Stimulated activated naive B cell treated with anti-CD40 and anti-IgM and Interleukin-4, amounts not matched to agents 10 μg/mL and 1 μg/mL and 100 μg/mL, for 72 hours (primary cell): ENCODE results near the gene ZFP91.

Experiments used
- ATAC-seq, 2 donors: fragments of 150-1000 bp; cut with Tn5 transposase; replicated peaks; 2 replicates each; pipeline ENCODE4 v1.10.0; 2021; ENCODE audit warnings: moderate library complexity in 1 of 2
- DNase-seq: peaks from one replicate; pipeline ENCODE4 v3.0.0; 2021
- H3K27ac Mint-ChIP-seq: one replicate; pipeline ENCODE4 v1.8.0; 2022; ENCODE audit warnings: mild to moderate bottlenecking, mixed read lengths
- H3K27me3 Mint-ChIP-seq, 2 donors: one replicate each; pipeline ENCODE4 v1.8.0; 2022; ENCODE audit warnings: mixed read lengths in 2 of 2
- H3K36me3 Mint-ChIP-seq, 2 donors: one replicate each; pipeline ENCODE4 v1.8.0; 2022; ENCODE audit warnings: mixed read lengths in 2 of 2, mild to moderate bottlenecking in 1 of 2
- H3K4me1 Mint-ChIP-seq, 2 donors: one replicate each; pipeline ENCODE4 v1.8.0; 2022; ENCODE audit warnings: mixed read lengths in 2 of 2, mild to moderate bottlenecking in 1 of 2
- H3K4me3 Mint-ChIP-seq, 2 donors: one replicate each; pipeline ENCODE4 v1.8.0; 2022; ENCODE audit warnings: mild to moderate bottlenecking in 2 of 2, mixed read lengths in 2 of 2, moderate library complexity in 1 of 2
- H3K9me3 Mint-ChIP-seq, 2 donors: one replicate each; pipeline ENCODE4 v1.8.0; 2022; ENCODE audit warnings: mixed read lengths in 2 of 2, mild to moderate bottlenecking in 1 of 2

ZFP91 gene

DNA sequence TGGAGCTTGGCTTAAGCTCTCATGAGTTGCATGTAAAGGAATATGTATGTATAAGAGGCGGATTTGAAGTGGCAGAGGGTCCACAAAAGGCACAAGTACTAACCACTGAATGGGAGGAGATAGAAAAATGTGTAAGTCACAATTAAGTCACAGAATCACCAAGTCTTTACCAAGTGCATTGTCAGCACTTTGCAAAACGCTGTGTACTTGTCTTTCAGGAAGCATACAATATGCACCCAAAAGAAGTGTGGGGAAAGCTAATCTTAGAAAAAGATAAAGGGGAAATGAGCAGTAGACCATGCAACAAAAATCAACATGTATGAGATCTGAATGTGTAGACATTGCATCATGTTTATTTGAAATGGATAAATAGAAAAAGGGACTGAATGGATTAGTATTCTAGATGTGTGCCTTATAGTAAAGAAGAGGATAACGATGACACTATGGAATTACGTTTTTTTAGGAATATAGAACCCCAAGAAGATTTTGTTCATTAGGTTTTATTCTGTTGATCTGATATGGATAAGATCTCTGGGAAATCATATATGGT lies 48.1 kb downstream of the ZFP91 start:
- ATAC-seq = peak; percentile 22 to 35
- H3K36me3 Mint-ChIP-seq = peaks cover 35 to 55% of the 10 kb centered on the region in 2 donors
- H3K4me3 Mint-ChIP-seq = peak overlapping the region in 1 of 2 donors; percentile 15
- no peaks in the 10 kb centered on the region for H3K27me3 Mint-ChIP-seq
- H3K27ac Mint-ChIP-seq = peak overlapping the region; percentile 20
- H3K9me3 Mint-ChIP-seq = no peaks in the 10 kb centered on the region
- H3K4me1 Mint-ChIP-seq = peaks cover 25 to 36% of the 10 kb centered on the region in 2 donors
- no peak for DNase-seq

DNA sequence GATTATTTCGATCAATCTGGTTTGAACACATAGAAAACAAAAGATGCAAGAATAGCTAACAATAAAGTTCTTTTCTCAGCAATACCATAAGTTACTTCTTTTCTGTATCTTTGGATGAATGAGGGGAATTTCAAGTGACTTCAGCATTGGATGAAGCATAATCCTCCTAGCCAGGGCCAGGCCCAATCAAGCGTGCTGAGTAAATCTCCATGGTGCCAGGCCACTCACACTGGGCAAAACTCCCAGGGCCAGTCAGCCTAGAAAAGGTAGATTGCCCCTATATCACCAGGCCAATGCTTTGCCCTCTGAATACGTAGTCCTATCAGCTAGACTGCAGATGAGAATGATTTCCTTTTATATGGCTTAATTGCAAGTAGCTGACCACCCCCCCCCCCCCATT lies 49.6 kb downstream of the ZFP91 start:
- DNase-seq (no peak), ATAC-seq (no peak)
- Mint-ChIP-seq H3K36me3 (peaks cover 22 to 45% of the 10 kb centered on the region in 2 donors), H3K27ac (no peak overlapping the region), H3K4me3 (no peak overlapping the region), H3K27me3 (no peaks in the 10 kb centered on the region), H3K4me1 (peaks cover 25 to 36% of the 10 kb centered on the region in 2 donors), H3K9me3 (no peaks in the 10 kb centered on the region)

DNA sequence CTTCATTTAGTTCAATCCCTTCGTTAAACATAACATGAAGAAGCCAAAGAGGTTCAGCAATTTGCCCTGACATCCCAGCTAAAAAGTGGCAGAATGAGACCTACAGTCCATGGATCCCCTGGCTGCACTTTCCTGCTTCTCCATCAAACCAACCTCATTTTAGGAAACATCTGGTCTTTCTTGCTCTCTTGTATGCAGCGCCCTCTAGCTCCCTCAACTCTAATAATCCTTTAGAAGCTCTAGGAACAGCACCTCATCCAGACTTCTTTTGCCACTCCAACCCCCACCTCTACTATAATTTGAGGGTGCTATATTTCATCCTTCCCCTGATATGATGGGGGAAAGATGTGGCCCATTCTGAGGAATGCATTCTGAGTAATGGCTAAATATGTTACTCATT lies 51.0 kb downstream of the ZFP91 start:
- no peak overlapping the region for H3K27ac Mint-ChIP-seq
- peaks cover 13 to 34% of the 10 kb centered on the region in 2 donors for H3K36me3 Mint-ChIP-seq
- H3K9me3 Mint-ChIP-seq = no peaks in the 10 kb centered on the region
- ATAC-seq (peak; percentile 57 to 60), DNase-seq (no peak)
- H3K4me3 Mint-ChIP-seq = no peak overlapping the region
- H3K4me1 Mint-ChIP-seq = peaks cover 23 to 36% of the 10 kb centered on the region in 2 donors
- H3K27me3 Mint-ChIP-seq = no peaks in the 10 kb centered on the region

DNA sequence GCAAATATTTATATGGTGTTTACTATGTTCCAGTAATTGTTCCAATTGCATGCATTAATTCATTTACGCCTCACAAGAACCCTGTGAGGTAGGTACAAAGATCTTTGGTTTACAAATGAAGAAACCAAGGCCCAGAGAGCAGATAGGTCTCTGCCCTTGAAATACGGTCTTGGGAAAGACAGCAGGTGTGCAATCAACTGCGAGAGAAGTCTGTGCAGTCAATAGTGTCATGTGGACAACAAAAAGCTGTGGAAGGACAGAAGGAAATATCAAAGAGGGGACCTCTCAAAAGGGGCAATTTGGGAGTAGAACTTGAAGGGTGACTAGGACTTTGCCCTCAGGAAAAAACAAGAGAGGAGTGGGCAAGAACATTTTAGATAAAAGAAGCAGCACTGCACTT lies 52.5 kb downstream of the ZFP91 start:
- Mint-ChIP-seq H3K36me3 (peaks cover 13 to 25% of the 10 kb centered on the region in 2 donors), H3K4me3 (no peak overlapping the region), H3K9me3 (no peaks in the 10 kb centered on the region), H3K27ac (peak overlapping the region; percentile 25), H3K4me1 (peaks cover 16 to 27% of the 10 kb centered on the region in 2 donors), H3K27me3 (no peaks in the 10 kb centered on the region)
- DNase-seq (no peak), ATAC-seq (no peak)

DNA sequence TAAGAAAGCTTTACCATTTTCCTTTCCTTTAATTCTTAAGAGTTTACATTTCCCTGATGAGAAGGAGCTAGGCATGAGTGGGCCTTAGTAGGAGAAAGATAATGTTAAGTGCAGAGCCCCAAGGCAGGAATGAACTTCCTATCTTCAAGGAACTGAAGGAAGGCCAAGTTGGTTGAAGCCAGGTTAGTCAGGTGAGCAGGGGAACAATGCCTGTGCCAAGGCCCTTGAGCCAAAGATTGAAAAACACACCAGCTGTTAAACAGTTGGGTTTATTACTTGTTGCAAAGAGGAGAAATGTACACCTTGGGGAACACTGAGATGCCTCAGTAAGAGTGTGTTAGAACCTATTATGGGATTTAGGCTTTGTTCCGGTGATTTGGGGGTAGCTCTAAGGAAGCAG lies 53.6 kb downstream of the ZFP91 start:
- Mint-ChIP-seq H3K9me3 (no peaks in the 10 kb centered on the region), H3K4me3 (no peak overlapping the region), H3K4me1 (peaks cover 9 to 15% of the 10 kb centered on the region in 2 donors), H3K36me3 (peaks cover 9 to 17% of the 10 kb centered on the region in 2 donors), H3K27ac (no peak overlapping the region), H3K27me3 (no peaks in the 10 kb centered on the region)
- DNase-seq (no peak), ATAC-seq (no peak)

DNA sequence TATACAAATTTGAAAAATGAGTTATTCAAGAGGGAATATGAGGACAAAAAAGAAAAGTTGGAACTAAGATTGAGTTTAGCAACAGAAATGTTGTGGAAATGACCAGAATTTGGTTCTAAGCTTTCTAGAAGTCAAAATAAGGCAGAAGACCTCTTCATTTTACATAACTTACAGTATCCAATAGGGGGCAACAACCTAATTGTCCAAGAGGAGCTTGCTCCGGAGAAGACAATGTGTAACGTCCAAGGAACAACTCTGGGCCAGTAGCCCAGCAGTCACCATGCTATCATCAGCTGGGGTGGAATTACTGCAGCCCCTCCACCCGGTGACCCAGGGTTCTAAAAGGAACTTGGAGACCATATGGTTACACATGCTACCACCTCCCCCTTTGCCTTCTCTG lies 57.7 kb downstream of the ZFP91 start:
- Mint-ChIP-seq H3K9me3 (no peaks in the 10 kb centered on the region), H3K4me1 (peaks cover 10 to 13% of the 10 kb centered on the region in 2 donors), H3K27ac (no peak overlapping the region), H3K4me3 (no peak overlapping the region), H3K36me3 (peaks cover 8 to 12% of the 10 kb centered on the region in 2 donors), H3K27me3 (no peaks in the 10 kb centered on the region)
- DNase-seq (no peak), ATAC-seq (no peak)

DNA sequence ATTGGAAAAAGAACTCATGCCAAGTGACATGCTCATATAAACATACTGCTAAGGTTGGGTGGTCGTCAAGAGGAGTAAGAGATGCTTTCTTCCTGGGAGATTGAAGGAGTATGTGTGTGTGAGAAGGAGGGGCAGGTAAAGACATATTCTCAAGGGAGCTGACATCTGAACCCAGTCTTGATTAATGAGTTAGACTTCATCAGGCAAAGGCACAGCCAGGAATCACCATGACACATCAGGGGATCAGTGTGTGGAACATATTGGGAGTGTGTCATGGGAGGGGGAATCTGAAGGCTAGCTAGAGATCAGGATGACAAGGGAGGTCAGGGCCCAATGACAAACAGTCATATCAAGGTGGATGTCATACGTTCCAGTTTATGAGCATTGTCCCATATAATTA lies 58.5 kb downstream of the ZFP91 start:
- DNase-seq = no peak
- no peaks in the 10 kb centered on the region for H3K27me3 Mint-ChIP-seq
- H3K27ac Mint-ChIP-seq = no peak overlapping the region
- peaks cover 10 to 13% of the 10 kb centered on the region in 2 donors for H3K4me1 Mint-ChIP-seq
- H3K36me3 Mint-ChIP-seq = peaks cover 5 to 7% of the 10 kb centered on the region in 2 donors
- H3K4me3 Mint-ChIP-seq = no peak overlapping the region
- H3K9me3 Mint-ChIP-seq = no peaks in the 10 kb centered on the region
- ATAC-seq = no peak

DNA sequence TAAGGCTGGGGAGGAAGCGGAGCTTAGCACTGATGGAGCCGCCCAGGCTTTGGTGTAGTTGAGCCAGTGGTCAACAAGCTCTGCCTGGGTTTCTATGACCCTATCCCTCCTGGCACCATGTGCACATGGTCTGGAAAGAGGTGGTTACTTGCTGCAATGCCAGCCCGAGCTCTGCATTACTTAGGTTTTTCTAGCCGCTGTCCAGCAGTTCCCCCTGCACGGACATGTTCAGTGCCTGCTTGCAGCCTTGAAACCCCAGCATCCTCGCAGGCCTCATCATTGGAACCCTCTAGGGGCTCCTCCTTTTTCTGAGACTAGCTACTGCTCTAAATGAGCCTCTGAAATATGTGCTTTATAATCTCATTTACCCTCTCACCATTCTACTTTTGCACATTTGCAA lies 60.2 kb downstream of the ZFP91 start:
- no peaks in the 10 kb centered on the region for H3K27me3 Mint-ChIP-seq
- H3K27ac Mint-ChIP-seq = no peak overlapping the region
- no peak overlapping the region for H3K4me3 Mint-ChIP-seq
- peaks cover 4 to 5% of the 10 kb centered on the region in 2 donors for H3K36me3 Mint-ChIP-seq
- no peaks in the 10 kb centered on the region for H3K9me3 Mint-ChIP-seq
- peaks cover 10 to 13% of the 10 kb centered on the region in 2 donors for H3K4me1 Mint-ChIP-seq
- ATAC-seq (no peak), DNase-seq (no peak)

DNA sequence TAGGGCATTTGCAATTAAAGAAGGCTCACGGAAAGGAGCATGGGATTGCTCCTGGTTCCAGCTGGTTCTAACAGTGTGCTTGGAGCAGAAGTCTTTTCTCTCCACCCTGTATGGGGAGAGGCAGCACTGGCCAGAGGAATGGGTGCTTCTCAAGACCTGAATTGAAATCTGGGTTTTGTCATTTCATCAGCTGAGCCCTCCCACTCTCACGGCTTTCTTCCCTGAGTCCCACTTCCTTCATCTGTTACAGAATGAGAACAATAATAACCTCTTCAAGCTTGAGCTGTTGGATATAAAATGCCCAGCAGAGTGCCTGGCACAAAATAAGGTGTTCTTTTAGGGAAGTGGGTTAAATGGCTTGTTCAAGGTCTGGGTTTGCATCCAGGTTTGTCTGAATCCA lies 60.8 kb downstream of the ZFP91 start:
- Mint-ChIP-seq H3K9me3 (no peaks in the 10 kb centered on the region), H3K4me1 (peaks cover 10 to 13% of the 10 kb centered on the region in 2 donors), H3K27ac (no peak overlapping the region), H3K36me3 (peaks cover 4 to 5% of the 10 kb centered on the region in 2 donors), H3K27me3 (no peaks in the 10 kb centered on the region), H3K4me3 (no peak overlapping the region)
- DNase-seq = no peak
- peak in 1 of 2 donors; percentile 12 for ATAC-seq

DNA sequence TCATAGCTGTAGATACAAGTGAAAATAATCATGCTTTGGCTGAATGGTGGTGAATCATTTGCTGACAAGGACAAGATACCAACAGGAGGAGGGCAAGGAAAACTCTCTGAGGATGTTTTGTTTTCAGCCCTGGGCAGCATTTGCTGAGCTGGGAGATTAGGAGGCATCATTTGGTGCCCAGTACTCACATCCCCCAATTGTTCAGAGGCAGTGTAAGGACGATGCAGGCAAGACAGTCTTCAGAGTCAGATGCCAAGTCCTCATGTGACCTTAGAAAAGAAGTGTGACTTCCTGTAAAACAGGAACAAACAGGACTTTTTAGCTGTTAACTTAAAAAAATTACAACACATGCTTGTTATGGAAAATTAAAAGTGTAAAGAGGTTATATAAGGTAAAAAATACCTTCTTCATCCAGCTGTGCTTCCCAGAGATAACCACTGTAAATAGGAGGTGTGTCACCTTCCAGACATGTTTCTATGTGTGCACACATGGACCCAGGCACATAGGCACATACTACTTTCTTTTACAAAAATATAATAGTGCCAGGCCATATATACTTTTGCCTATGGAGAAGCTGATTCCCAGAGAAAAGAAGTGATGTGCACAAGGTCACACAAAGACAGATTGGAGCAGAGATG lies 61.6 kb downstream of the ZFP91 start:
- peaks cover 5 to 8% of the 10 kb centered on the region in 2 donors for H3K36me3 Mint-ChIP-seq
- peaks cover 10 to 13% of the 10 kb centered on the region in 2 donors for H3K4me1 Mint-ChIP-seq
- H3K9me3 Mint-ChIP-seq = peaks cover 0 to 2% of the 10 kb centered on the region in 2 donors
- peak overlapping the region; percentile 48 for H3K27ac Mint-ChIP-seq
- H3K27me3 Mint-ChIP-seq = no peaks in the 10 kb centered on the region
- DNase-seq = no peak
- ATAC-seq = peak; percentile 44 to 57
- H3K4me3 Mint-ChIP-seq = no peak overlapping the region

DNA sequence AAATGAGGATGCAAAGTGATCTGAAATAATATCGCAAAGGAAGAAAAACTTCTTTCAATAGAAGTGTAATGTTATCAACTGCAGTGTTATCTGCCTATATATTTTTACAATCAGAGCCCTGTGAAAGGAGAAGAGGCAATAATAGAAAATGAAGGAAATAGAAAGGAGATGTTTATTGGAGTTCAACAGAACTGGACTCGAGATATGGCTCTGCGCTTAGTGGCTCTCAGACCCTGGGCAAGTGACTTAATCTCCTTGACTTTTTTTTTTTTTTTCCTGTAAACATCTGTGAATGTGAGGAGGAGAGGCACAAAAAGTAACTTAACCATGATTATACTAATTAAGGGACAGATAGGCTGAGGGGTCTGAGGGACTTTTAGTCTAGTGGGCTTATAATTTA lies 62.5 kb downstream of the ZFP91 start:
- no peaks in the 10 kb centered on the region for H3K27me3 Mint-ChIP-seq
- ATAC-seq (no peak), DNase-seq (no peak)
- H3K4me1 Mint-ChIP-seq = peaks cover 10 to 14% of the 10 kb centered on the region in 2 donors
- peak overlapping the region; percentile 22 for H3K27ac Mint-ChIP-seq
- peaks cover 7 to 11% of the 10 kb centered on the region in 2 donors for H3K36me3 Mint-ChIP-seq
- H3K4me3 Mint-ChIP-seq = no peak overlapping the region
- peaks cover 0 to 2% of the 10 kb centered on the region in 2 donors for H3K9me3 Mint-ChIP-seq

DNA sequence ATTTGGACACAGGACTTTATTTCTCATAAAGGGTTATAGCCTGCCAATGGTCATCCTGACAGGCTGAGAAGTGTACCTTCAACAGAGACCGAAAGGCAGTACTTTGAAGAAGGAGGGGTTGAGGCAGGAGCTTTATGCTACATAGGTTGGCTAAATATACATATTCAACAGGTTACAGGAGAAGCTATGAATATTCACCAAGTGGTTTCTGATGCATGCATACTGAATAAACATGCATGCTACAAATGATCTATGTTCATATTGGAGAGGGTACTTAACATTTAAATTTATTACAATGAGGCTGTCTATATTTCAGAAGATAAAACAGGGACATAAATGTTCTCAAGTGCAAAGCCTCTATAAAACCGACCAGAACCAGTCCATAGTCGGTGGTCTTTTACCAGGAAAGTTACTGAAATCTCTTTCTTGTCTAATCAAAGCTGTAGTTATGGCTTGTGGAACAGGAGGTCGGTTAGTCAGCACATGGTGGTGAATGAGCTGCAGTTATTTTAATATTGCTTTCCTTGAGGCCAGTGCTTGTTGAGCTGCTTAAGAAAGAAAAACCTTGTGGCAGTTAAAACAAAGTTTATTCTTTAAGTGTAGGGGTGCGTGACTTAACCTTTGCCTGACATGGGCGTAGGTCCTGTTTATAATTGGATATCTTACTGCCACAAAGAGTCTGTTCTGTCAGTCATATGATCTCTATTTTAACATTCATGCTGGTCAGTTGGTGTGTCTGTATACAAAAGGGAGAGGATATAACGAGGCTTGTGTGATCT lies 63.1 kb downstream of the ZFP91 start:
- Mint-ChIP-seq H3K27ac (no peak overlapping the region), H3K4me1 (peaks cover 16 to 20% of the 10 kb centered on the region in 2 donors), H3K36me3 (peaks cover 10 to 18% of the 10 kb centered on the region in 2 donors), H3K27me3 (no peaks in the 10 kb centered on the region), H3K4me3 (no peak overlapping the region), H3K9me3 (peaks cover 3 to 7% of the 10 kb centered on the region in 2 donors)
- DNase-seq (no peak), ATAC-seq (no peak)

DNA sequence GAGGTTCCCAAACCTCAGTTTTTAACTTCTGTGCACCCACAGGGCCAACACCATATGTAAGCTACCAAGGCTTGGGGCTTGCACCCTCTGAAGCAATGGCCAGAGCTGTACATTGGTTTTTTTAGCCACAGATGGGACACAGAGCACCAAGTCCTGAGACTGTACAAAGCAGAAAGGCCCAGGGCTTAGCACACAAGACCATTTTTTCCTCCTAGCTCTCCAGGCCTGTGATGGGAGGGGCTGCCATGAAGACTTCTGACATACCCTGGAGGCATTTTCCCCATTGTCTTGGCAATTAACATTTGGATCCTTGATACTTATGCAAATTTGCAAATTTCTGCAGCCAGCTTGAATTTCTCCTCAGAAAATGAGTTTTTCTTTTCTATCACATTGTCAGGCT lies 67.0 kb downstream of the ZFP91 start:
- peaks cover 7 to 8% of the 10 kb centered on the region in 2 donors for H3K9me3 Mint-ChIP-seq
- H3K4me1 Mint-ChIP-seq = peaks cover 21 to 23% of the 10 kb centered on the region in 2 donors
- ATAC-seq (no peak), DNase-seq (no peak)
- peaks cover 8 to 16% of the 10 kb centered on the region in 2 donors for H3K36me3 Mint-ChIP-seq
- H3K27me3 Mint-ChIP-seq = no peaks in the 10 kb centered on the region
- no peak overlapping the region for H3K4me3 Mint-ChIP-seq
- no peak overlapping the region for H3K27ac Mint-ChIP-seq

DNA sequence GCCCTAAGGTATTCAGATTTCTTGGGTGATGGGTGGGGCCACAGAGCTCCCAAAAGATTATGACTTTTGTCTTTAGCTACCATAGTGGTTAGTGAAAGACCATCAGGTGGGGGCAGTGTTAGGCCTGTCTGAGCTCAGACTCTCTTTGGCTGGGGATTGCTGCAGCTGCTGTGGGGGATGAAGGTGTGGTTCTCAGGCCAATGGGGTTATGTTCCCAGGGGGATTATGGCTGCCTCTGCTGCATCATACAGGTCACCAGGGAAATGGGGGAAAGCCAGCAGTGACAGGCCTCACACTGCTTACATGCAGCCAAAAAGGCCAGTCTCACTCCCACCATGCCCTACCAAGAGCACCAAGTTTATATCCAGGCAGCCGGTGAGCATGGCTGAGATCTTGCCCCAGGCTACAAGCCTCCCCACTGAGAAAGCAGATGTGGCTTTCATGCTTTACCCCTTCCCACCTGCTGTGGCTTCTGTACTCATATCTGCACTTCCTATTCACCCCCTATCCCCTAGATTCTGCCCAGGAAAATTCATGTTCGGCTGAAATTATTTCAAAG lies 68.4 kb downstream of the ZFP91 start:
- Mint-ChIP-seq H3K4me3 (peak overlapping the region in 1 of 2 donors; percentile 31), H3K4me1 (peaks cover 17 to 23% of the 10 kb centered on the region in 2 donors), H3K27me3 (no peaks in the 10 kb centered on the region), H3K9me3 (peaks cover 7 to 8% of the 10 kb centered on the region in 2 donors), H3K27ac (peak overlapping the region; percentile 83), H3K36me3 (peaks cover 8 to 16% of the 10 kb centered on the region in 2 donors)
- ATAC-seq (peak; percentile 91 to 94), DNase-seq (peak; percentile 70)
